Keratinocyte (primary cell): ENCODE data around the gene SKAP1.

Experiments used
- EZH2 ChIP-seq: IDR thresholded peaks from one replicate; pipeline ENCODE4 v1.6.1; 2012; ENCODE audit warnings: inconsistent platforms, mild to moderate bottlenecking, low read length, moderate library complexity
- TF ChIP-seq, protein P1 (sequence below), 3 experiments: IDR thresholded peaks in 1 of 3; conservative IDR thresholded peaks in 1 of 3; optimal IDR thresholded peaks in 1 of 3; 2 replicates in 2 of 3; 3 replicates in 1 of 3; pipeline versions ENCODE3 to v1.5.1; 2011; ENCODE audit warnings: low read length in 3 of 3, mild to moderate bottlenecking in 3 of 3, moderate library complexity in 2 of 3, control low read depth in 1 of 3, inconsistent platforms in 1 of 3; ENCODE audit not compliant: insufficient read depth in 2 of 3; ENCODE audit errors: extremely low read depth in 1 of 3

DNA sequence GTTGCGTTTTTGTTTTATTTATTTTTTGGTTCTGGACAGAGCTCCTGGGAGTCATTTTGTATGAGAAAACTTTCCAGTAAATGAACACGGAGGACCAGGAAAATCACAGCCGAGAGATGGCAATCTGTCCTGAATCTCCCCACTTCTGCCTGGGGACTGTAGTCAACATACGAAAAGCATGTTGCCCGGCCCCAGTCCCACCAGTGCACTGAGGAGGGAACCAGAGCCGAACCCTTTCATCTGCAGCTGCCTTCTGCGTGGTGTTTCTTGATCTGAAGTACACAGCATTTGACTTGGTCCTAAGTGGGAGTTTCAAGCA, 303.5 kb downstream of the SKAP1 start:
- TF ChIP-seq, protein P1, sequence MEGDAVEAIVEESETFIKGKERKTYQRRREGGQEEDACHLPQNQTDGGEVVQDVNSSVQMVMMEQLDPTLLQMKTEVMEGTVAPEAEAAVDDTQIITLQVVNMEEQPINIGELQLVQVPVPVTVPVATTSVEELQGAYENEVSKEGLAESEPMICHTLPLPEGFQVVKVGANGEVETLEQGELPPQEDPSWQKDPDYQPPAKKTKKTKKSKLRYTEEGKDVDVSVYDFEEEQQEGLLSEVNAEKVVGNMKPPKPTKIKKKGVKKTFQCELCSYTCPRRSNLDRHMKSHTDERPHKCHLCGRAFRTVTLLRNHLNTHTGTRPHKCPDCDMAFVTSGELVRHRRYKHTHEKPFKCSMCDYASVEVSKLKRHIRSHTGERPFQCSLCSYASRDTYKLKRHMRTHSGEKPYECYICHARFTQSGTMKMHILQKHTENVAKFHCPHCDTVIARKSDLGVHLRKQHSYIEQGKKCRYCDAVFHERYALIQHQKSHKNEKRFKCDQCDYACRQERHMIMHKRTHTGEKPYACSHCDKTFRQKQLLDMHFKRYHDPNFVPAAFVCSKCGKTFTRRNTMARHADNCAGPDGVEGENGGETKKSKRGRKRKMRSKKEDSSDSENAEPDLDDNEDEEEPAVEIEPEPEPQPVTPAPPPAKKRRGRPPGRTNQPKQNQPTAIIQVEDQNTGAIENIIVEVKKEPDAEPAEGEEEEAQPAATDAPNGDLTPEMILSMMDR (optimal IDR thresholded peaks at IDR 0.05 in 1 of 3, IDR thresholded peaks at IDR 0.05 in 1 of 3, conservative IDR thresholded peaks at IDR 0.05 in 1 of 3; ENCODE audit: extremely low read depth in 1 of 3, insufficient read depth in 2 of 3, low read length in 3 of 3) = no peak
- no peak for TF ChIP-seq EZH2
